Prostate gland (tissue), 2 donors: ENCODE measurements around the gene TPM2.

Experiments
- POLR2A ChIP-seq: fragments of 450-650 bp; IDR thresholded peaks from one replicate; pipeline ENCODE4 v1.6.1; 2016; ENCODE audit warnings: antibody characterized with exemption, mild to moderate bottlenecking
- POLR2AphosphoS5 ChIP-seq: sonication (generic); formaldehyde crosslinking; IDR thresholded peaks from one replicate; pipeline ENCODE4 v1.6.1; 2017; ENCODE audit warnings: antibody characterized with exemption
- TF ChIP-seq, protein P1 (sequence below), 4 experiments: fragments of 200-600 bp in 2 of 4; fragments of 450-650 bp in 2 of 4; sonication (generic) in 2 of 4; IDR thresholded peaks; 1 replicate in 3 of 4; 2 replicates in 1 of 4; pipeline ENCODE4 v1.5.1; 2016 to 2019; ENCODE audit warnings: antibody characterized with exemption in 4 of 4, mild to moderate bottlenecking in 2 of 4, moderate library complexity in 2 of 4

DNA sequence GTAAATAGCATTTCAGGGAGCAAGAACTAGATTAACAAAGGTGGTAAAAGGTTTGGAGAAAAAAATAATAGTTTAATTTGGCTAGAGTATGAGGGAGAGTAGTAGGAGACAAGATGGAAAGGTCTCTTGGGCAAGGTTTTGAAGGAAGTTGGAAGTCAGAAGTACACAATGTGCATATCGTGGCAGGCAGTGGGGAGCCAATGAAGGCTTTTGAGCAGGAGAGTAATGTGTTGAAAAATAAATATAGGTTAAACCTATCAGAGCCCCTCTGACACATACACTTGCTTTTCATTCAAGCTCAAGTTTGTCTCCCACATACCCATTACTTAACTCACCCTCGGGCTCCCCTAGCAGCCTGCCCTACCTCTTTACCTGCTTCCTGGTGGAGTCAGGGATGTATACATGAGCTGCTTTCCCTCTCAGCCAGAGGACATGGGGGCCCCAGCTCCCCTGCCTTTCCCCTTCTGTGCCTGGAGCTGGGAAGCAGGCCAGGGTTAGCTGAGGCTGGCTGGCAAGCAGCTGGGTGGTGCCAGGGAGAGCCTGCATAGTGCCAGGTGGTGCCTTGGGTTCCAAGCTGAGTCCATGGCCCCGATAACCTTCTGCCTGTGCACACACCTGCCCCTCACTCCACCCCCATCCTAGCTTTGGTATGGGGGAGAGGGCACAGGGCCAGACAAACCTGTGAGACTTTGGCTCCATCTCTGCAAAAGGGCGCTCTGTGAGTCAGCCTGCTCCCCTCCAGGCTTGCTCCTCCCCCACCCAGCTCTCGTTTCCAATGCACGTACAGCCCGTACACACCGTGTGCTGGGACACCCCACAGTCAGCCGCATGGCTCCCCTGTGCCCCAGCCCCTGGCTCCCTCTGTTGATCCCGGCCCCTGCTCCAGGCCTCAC, 16.3 kb downstream of the TPM2 start, which contains the start of gene CA9:
- TF ChIP-seq, protein P1, sequence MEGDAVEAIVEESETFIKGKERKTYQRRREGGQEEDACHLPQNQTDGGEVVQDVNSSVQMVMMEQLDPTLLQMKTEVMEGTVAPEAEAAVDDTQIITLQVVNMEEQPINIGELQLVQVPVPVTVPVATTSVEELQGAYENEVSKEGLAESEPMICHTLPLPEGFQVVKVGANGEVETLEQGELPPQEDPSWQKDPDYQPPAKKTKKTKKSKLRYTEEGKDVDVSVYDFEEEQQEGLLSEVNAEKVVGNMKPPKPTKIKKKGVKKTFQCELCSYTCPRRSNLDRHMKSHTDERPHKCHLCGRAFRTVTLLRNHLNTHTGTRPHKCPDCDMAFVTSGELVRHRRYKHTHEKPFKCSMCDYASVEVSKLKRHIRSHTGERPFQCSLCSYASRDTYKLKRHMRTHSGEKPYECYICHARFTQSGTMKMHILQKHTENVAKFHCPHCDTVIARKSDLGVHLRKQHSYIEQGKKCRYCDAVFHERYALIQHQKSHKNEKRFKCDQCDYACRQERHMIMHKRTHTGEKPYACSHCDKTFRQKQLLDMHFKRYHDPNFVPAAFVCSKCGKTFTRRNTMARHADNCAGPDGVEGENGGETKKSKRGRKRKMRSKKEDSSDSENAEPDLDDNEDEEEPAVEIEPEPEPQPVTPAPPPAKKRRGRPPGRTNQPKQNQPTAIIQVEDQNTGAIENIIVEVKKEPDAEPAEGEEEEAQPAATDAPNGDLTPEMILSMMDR (IDR thresholded peaks at IDR 0.05): no peak
- TF ChIP-seq POLR2AphosphoS5: no peak
- no peak for TF ChIP-seq POLR2A
